ELR (cell line): Measurements from ENCODE around the gene TRPM1.

ENCODE experiments used
- DNase-seq: peaks from one replicate; pipeline ENCODE4 v3.0.0-alpha.2; 2015; ENCODE audit warnings: low read depth

Gene TRPM1

DNA sequence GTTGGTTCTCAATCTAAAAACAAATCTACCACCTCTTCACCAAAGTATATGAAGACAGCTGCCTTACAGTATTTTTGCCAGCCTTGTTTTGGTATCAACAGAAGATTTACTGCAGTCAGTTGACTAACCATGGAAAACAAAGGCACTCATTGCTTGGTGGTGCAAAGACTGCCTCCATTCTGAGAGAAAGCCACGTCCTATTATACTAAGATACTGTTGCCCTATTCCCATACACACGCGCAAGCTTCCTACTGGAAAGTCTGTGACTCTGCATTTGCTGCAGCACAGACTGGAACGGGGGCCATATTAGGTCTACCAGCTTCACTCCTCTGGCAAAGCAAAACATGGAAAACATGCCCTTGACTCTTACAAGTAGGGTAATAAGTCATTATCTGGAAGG lies 128.1 kb downstream of the TRPM1 start:
- no peak for DNase-seq

- DNase-seq = no peak
These were observed 131.8 kb downstream of the TRPM1 start for GRCh38 chr15:30969724-30970123.

DNA sequence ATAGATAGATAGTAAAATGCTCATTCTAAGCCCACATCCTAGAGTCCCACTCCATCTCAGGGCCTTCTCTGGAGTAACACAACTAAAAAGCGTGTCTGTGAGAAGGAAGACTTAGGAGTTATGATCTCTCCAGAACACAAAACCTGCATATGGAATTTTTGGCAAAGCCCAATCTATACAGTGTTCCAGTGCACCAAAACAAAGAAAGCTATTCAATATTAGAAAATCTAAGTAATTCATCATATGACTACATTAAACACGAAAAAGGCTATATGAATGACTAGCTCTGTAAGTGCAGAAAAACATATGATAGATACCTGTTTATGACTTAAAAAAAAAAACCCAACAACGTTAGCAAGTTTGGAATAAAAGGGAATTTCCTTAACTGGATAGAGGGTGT lies 137.8 kb downstream of the TRPM1 start:
- no peak for DNase-seq

DNA sequence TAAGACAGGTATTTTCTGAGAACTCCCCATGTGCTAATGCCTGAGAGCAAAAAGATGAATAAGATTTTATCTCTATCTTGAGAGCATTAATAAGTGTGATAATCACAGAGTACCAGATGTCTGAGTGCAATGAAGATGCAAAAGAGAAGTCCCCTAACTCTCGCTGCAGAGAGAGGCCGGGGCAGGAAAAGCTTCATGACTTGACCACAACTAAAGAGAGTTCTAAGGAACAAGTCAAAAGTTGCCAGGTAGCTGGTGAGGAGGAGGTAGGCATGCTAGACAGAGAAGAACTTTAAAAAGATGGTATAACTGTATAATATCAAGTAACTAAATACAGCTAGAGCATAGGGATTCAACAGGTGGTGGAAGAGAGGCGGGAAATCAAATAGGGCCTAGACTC lies 138.9 kb downstream of the TRPM1 start:
- DNase-seq = no peak

DNA sequence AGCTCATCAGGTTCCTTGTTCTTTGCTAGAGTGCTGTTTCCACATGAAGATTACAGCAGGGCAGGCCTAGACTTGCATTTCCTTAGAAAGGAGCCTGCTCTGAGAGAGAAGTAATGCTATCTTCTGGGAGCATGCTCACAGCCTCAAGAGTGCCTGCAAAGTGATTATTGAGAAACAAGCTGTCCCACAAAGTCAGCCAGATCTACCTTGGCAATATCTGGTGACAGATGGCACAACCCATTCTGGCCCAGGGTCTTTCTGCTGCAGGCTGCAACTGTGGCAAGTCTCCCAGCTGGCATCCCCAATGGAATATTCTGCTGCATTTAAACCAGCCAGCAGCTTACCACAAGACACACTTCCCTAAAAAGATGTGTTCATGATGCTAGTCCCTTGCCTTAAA lies 139.4 kb downstream of the TRPM1 start:
- DNase-seq = no peak

GRCh38 chr15:30958219-30958618 lies 143.3 kb downstream of the TRPM1 start:
- no peak for DNase-seq

GRCh38 chr15:30956216-30957124 lies 145.1 kb downstream of the TRPM1 start:
- peak; percentile 5 for DNase-seq

GRCh38 chr15:30954674-30955073 lies 146.9 kb downstream of the TRPM1 start:
- DNase-seq = peak; percentile 58

GRCh38 chr15:30953731-30954378 lies 147.7 kb downstream of the TRPM1 start:
- DNase-seq = peak; percentile 97

GRCh38 chr15:30953183-30953582 lies 148.3 kb downstream of the TRPM1 start:
- no peak for DNase-seq
